ENCODE results near the gene PRKAG2. TPM values are rescaled to one million over a fixed set of nuclear protein-coding genes. Genes with fewer than 3 reads are reported as not detected.
A peak's percentile ranks its signal among the peaks of the same experiment; 100 is the strongest.

Gene PRKAG2
- total RNA-seq, 1 donor from 2014 or later: 20.8 TPM

GRCh38 chr7:151744656-151745638, 132.0 kb downstream of the PRKAG2 start:
- DNase-seq (ENCODE audit: low read depth): peak; percentile 90
- peak; percentile 71 for TF ChIP-seq CTCF (conservative IDR thresholded peaks at IDR 0.05; ENCODE audit: low read depth, low read length)
- H3K4me3 ChIP-seq (ENCODE audit: low read depth, low read length): no peak overlapping the region

GRCh38 chr7:151744051-151744580, 132.8 kb downstream of the PRKAG2 start:
- no peak for TF ChIP-seq CTCF (conservative IDR thresholded peaks at IDR 0.05; ENCODE audit: low read depth, low read length)
- H3K4me3 ChIP-seq (ENCODE audit: low read depth, low read length): no peak overlapping the region
- no peak for DNase-seq (ENCODE audit: low read depth)

- no peak for TF ChIP-seq CTCF (conservative IDR thresholded peaks at IDR 0.05; ENCODE audit: low read depth, low read length)
- no peak overlapping the region for H3K4me3 ChIP-seq (ENCODE audit: low read depth, low read length)
- no peak for DNase-seq (ENCODE audit: low read depth)
These were observed 133.4 kb downstream of the PRKAG2 start for GRCh38 chr7:151743481-151743983.

GRCh38 chr7:151742713-151743480, 134.0 kb downstream of the PRKAG2 start:
- H3K4me3 ChIP-seq (ENCODE audit: low read depth, low read length): no peak overlapping the region
- TF ChIP-seq CTCF (conservative IDR thresholded peaks at IDR 0.05; ENCODE audit: low read depth, low read length): no peak
- no peak for DNase-seq (ENCODE audit: low read depth)

GRCh38 chr7:151741585-151741984, 135.3 kb downstream of the PRKAG2 start:
- no peak for TF ChIP-seq CTCF (conservative IDR thresholded peaks at IDR 0.05; ENCODE audit: low read depth, low read length)
- DNase-seq (ENCODE audit: low read depth): no peak
- no peak overlapping the region for H3K4me3 ChIP-seq (ENCODE audit: low read depth, low read length)

GRCh38 chr7:151740081-151740851, 136.6 kb downstream of the PRKAG2 start:
- H3K4me3 ChIP-seq (ENCODE audit: low read depth, low read length): no peak overlapping the region
- DNase-seq (ENCODE audit: low read depth): no peak
- no peak for TF ChIP-seq CTCF (conservative IDR thresholded peaks at IDR 0.05; ENCODE audit: low read depth, low read length)

Measured in epithelial cell of proximal tubule (primary cell).